OCI-LY1 (cell line): Measurements from ENCODE around the gene USP54.
"Not testable (repeated sequence)": the region's sequence is repeated elsewhere in the genome, so short reads cannot be mapped to it uniquely, and the experiment has no call there.

ENCODE experiments used
- H2AFZ ChIP-seq: fragments of 200-600 bp; sonication (generic), shearing (Covaris generic); 2 replicates; pipeline ENCODE4 v1.6.0; 2014; ENCODE audit warnings: antibody characterized with exemption, mild to moderate bottlenecking, low read length
- H3F3A ChIP-seq: fragments of 200-600 bp; sonication (generic), shearing (Covaris generic); 2 replicates; pipeline ENCODE4 v1.6.0; 2014; ENCODE audit warnings: mild to moderate bottlenecking, antibody characterized with exemption, low read length, moderate library complexity; ENCODE audit not compliant: insufficient read depth
- H3K27ac ChIP-seq: fragments of 200-600 bp; sonication (generic); 2 replicates; pipeline ENCODE4 v1.5.1; 2014; ENCODE audit warnings: low read length, mixed run types, mild to moderate bottlenecking, low read depth; ENCODE audit not compliant: poor library complexity, severe bottlenecking
- H3K27me3 ChIP-seq: fragments of 200-600 bp; sonication (generic); 2 replicates; pipeline ENCODE4 v1.6.0; 2014; ENCODE audit warnings: antibody characterized with exemption, mild to moderate bottlenecking, low read length, moderate library complexity; ENCODE audit not compliant: insufficient read depth
- H3K36me3 ChIP-seq: fragments of 200-600 bp; sonication (generic); 2 replicates; pipeline ENCODE4 v1.6.1; 2014; ENCODE audit warnings: mild to moderate bottlenecking, antibody characterized with exemption, low read length, moderate library complexity, mixed read lengths; ENCODE audit not compliant: insufficient read depth
- H3K4me1 ChIP-seq: fragments of 200-600 bp; sonication (generic); 2 replicates; pipeline ENCODE4 v1.5.1; 2014; ENCODE audit warnings: mild to moderate bottlenecking, low read length, moderate library complexity; ENCODE audit not compliant: insufficient read depth, severe bottlenecking
- H3K4me2 ChIP-seq: fragments of 200-600 bp; sonication (generic), shearing (Covaris generic); 2 replicates; pipeline ENCODE4 v1.6.1; 2014; ENCODE audit warnings: low read length
- H3K4me3 ChIP-seq: fragments of 200-600 bp; sonication (generic); 2 replicates; pipeline ENCODE4 v1.5.1; 2014; ENCODE audit warnings: low read length, low read depth, mild to moderate bottlenecking, mixed read lengths; ENCODE audit not compliant: poor library complexity, severe bottlenecking
- H3K79me2 ChIP-seq: fragments of 200-600 bp; shearing (Covaris generic); 2 replicates; pipeline ENCODE4 v1.6.1; 2016; ENCODE audit warnings: mixed run types, low read length, mixed read lengths; ENCODE audit not compliant: insufficient read depth
- H3K9ac ChIP-seq: fragments of 200-600 bp; sonication (generic), shearing (Covaris generic); 2 replicates; pipeline ENCODE4 v1.6.1; 2014; ENCODE audit warnings: mild to moderate bottlenecking, low read length, mixed read lengths
- H3K9me2 ChIP-seq: fragments of 200-600 bp; sonication (generic), shearing (Covaris generic); 2 replicates; pipeline ENCODE4 v1.6.1; 2014; ENCODE audit warnings: low read depth, mild to moderate bottlenecking, low read length, mixed read lengths
- H3K9me3 ChIP-seq: fragments of 200-600 bp; shearing (Covaris generic); 2 replicates; pipeline ENCODE4 v1.6.1; 2014; ENCODE audit warnings: low read length, mixed read lengths
- H4K20me1 ChIP-seq: fragments of 200-600 bp; sonication (generic), shearing (Covaris generic); 2 replicates; pipeline ENCODE4 v1.6.0; 2016; ENCODE audit warnings: mild to moderate bottlenecking, low read length; ENCODE audit not compliant: insufficient read depth
- CTCF ChIP-seq: fragments of 200-600 bp; sonication (generic), shearing (Covaris generic); IDR thresholded peaks from 2 replicates; pipeline ENCODE4 v1.5.1; 2017; ENCODE audit warnings: mild to moderate bottlenecking, antibody characterized with exemption, low read length, moderate library complexity, mixed read lengths
- EZH2 ChIP-seq: fragments of 200-600 bp; sonication (generic), shearing (Covaris generic); IDR thresholded peaks from 2 replicates; pipeline ENCODE4 v1.8.0; 2017; ENCODE audit warnings: borderline replicate concordance, mixed run types, mild to moderate bottlenecking, antibody characterized with exemption, low read length, moderate library complexity, mixed read lengths

The USP54 gene

GRCh38 chr10:73584737-73585136 lies 6.4 kb downstream of the USP54 start:
- no peaks in the 10 kb centered on the region for H3K27me3 ChIP-seq
- no peak overlapping the region for H3K4me3 ChIP-seq
- H3K36me3 ChIP-seq: no peaks in the 10 kb centered on the region
- H3K79me2 ChIP-seq: no peaks in the 10 kb centered on the region
- H3K9me3 ChIP-seq: peaks cover 3% of the 10 kb centered on the region; the same call in 1 of the 2 replicates
- no peaks in the 10 kb centered on the region for H3F3A ChIP-seq
- no peak overlapping the region for H3K27ac ChIP-seq
- TF ChIP-seq EZH2: no peak
- TF ChIP-seq CTCF: no peak
- no peak overlapping the region for H3K9ac ChIP-seq
- no peak overlapping the region for H2AFZ ChIP-seq
- H3K4me1 ChIP-seq: no peaks in the 10 kb centered on the region
- no peak overlapping the region for H3K4me2 ChIP-seq
- H3K9me2 ChIP-seq: no peaks in the 10 kb centered on the region
- no peaks in the 10 kb centered on the region for H4K20me1 ChIP-seq

GRCh38 chr10:73581918-73582317 lies 9.2 kb downstream of the USP54 start:
- H3K4me2 ChIP-seq: no peak overlapping the region
- H3K9me3 ChIP-seq: peaks cover 3% of the 10 kb centered on the region; the same call in 1 of the 2 replicates
- no peaks in the 10 kb centered on the region for H3K4me1 ChIP-seq
- H3K9ac ChIP-seq: no peak overlapping the region
- no peak overlapping the region for H3K27ac ChIP-seq
- H3K79me2 ChIP-seq: no peaks in the 10 kb centered on the region
- H4K20me1 ChIP-seq: no peaks in the 10 kb centered on the region
- no peaks in the 10 kb centered on the region for H3F3A ChIP-seq
- no peak overlapping the region for H3K4me3 ChIP-seq
- H2AFZ ChIP-seq: no peak overlapping the region
- H3K36me3 ChIP-seq: no peaks in the 10 kb centered on the region
- H3K9me2 ChIP-seq: no peaks in the 10 kb centered on the region
- TF ChIP-seq CTCF: no peak
- TF ChIP-seq EZH2: no peak
- no peaks in the 10 kb centered on the region for H3K27me3 ChIP-seq

- not testable (repeated sequence) for H3K9ac ChIP-seq, H3F3A ChIP-seq, H3K27ac ChIP-seq, H3K4me3 ChIP-seq, H3K4me2 ChIP-seq, H3K27me3 ChIP-seq, H3K36me3 ChIP-seq, H3K4me1 ChIP-seq, H3K79me2 ChIP-seq, H3K9me3 ChIP-seq, H2AFZ ChIP-seq, H4K20me1 ChIP-seq, H3K9me2 ChIP-seq
These were observed 12.2 kb downstream of the USP54 start for GRCh38 chr10:73578927-73579326.

- no peaks in the 10 kb centered on the region for H3K4me1 ChIP-seq
- H3K4me2 ChIP-seq: no peak overlapping the region
- no peaks in the 10 kb centered on the region for H3K9me3 ChIP-seq
- H3K4me3 ChIP-seq: no peak overlapping the region
- H3K9ac ChIP-seq: no peak overlapping the region
- H4K20me1 ChIP-seq: no peaks in the 10 kb centered on the region
- no peak overlapping the region for H3K27ac ChIP-seq
- no peaks in the 10 kb centered on the region for H3K79me2 ChIP-seq
- no peaks in the 10 kb centered on the region for H3F3A ChIP-seq
- no peaks in the 10 kb centered on the region for H3K9me2 ChIP-seq
- TF ChIP-seq EZH2: no peak
- TF ChIP-seq CTCF: no peak
- no peaks in the 10 kb centered on the region for H3K36me3 ChIP-seq
- no peaks in the 10 kb centered on the region for H3K27me3 ChIP-seq
- H2AFZ ChIP-seq: no peak overlapping the region
These were observed 13.4 kb downstream of the USP54 start for GRCh38 chr10:73577788-73578187.
